Aorta (tissue), 5 donors: ENCODE data around the gene CFAP46. TPM values are rescaled to one million over a fixed set of nuclear protein-coding genes. Genes with fewer than 3 reads are reported as not detected.

ENCODE experiments used
- ATAC-seq: fragments of 200-7000 bp; cut with Tn5 transposase; one replicate; pipeline ENCODE4 v1.9.1; 2022; ENCODE audit warnings: moderate library complexity; ENCODE audit not compliant: low FRiP score
- DNase-seq, 2 donors: peaks; one replicate each; pipeline ENCODE4 v3.0.0-alpha.2; 2020
- H3K27ac ChIP-seq, 2 donors: one replicate each; pipeline ENCODE4 v1.5.1; 2013; ENCODE audit warnings: low read length in 2 of 2, mild to moderate bottlenecking in 2 of 2, moderate library complexity in 2 of 2, control low read depth in 1 of 2, inconsistent platforms in 1 of 2, low read depth in 1 of 2
- H3K27me3 ChIP-seq, 2 donors: one replicate each; pipeline ENCODE4 v1.6.1; 2013; ENCODE audit warnings: control low read depth in 1 of 2, low read length in 1 of 2, mild to moderate bottlenecking in 1 of 2, moderate library complexity in 1 of 2; ENCODE audit not compliant: insufficient read depth in 2 of 2, control insufficient read depth in 1 of 2
- H3K36me3 ChIP-seq, 2 donors: one replicate each; pipeline ENCODE4 v1.6.1; 2013; ENCODE audit warnings: control low read depth in 1 of 2, low read length in 1 of 2, mild to moderate bottlenecking in 1 of 2; ENCODE audit not compliant: insufficient read depth in 2 of 2, control insufficient read depth in 1 of 2
- H3K4me1 ChIP-seq, 2 donors: one replicate each; pipeline ENCODE4 v1.6.1; 2013; ENCODE audit warnings: low read length in 2 of 2, control low read depth in 1 of 2, mild to moderate bottlenecking in 1 of 2, moderate library complexity in 1 of 2; ENCODE audit not compliant: insufficient read depth in 2 of 2, control insufficient read depth in 1 of 2
- H3K4me3 ChIP-seq, 2 donors: one replicate each; pipeline ENCODE4 v1.5.1; 2013; ENCODE audit warnings: low read length in 2 of 2, control low read depth in 1 of 2, mild to moderate bottlenecking in 1 of 2
- H3K9me3 ChIP-seq: one replicate; pipeline ENCODE4 v1.6.1; 2013; ENCODE audit warnings: mild to moderate bottlenecking, low read length; ENCODE audit not compliant: control insufficient read depth
- whole genome bisulfite sequencing, 2 donors: extraction: QIAGEN DNeasy Blood & Tissue Kit; methylation state at CpG; one replicate each; pipeline ENCODE4 v1.1.7; 2013; 5-methylcytosine and 5-hydroxymethylcytosine counted together
- intact Hi-C, 2 donors: fragments of 100-400 bp; cut with DNase I; formaldehyde crosslinking; loops; one replicate each; pipeline versions ENCODE4 v1.14.2 to v1.15.0; 2022
- long read RNA-seq, 2 donors: library from polyadenylated mRNA; unstranded; transcript quantifications; one replicate each; pipeline ENCODE4 v2.0.0, GENCODE V29; 2020 to 2021
- polyA plus RNA-seq, 2 donors: library from polyadenylated mRNA; stranded (reverse); fragments of 200-250 nt; gene quantifications; one replicate each; pipeline ENCODE4 v1.2.3, GENCODE V29; 2013
- total RNA-seq, 2 donors: library from RNA; stranded (reverse); fragmentation: NEBNext Ultra II Directional; extraction: Animal tissue kit (Norgen Biotek cat#: 25700); gene quantifications; one replicate each; pipeline ENCODE4 v1.2.1, GENCODE V29; 2021
- donor health status: healthy with polysubstance abuse.
- donor health status: Bipolar disorder and iron deficiency.
- donor health status: DM: no; HTN: no; CAD: no.
- donor health status: DM: no; HTN: no; CAD: no.
- donor health status: DM: yes; HTN: yes; CAD: no.

Gene CFAP46
- total RNA-seq (under 1 TPM in 1 of 2 donors, not detected in 1; 0.42 TPM), polyA plus RNA-seq (not detected)
- long read RNA-seq, donor 1, partial matches to known transcripts, result 1 of 2 reads
- long read RNA-seq, donor 1, other reads (novel, unspliced or antisense), result 1 of 2 reads
- long read RNA-seq, donor 2, result 0 reads

DNA sequence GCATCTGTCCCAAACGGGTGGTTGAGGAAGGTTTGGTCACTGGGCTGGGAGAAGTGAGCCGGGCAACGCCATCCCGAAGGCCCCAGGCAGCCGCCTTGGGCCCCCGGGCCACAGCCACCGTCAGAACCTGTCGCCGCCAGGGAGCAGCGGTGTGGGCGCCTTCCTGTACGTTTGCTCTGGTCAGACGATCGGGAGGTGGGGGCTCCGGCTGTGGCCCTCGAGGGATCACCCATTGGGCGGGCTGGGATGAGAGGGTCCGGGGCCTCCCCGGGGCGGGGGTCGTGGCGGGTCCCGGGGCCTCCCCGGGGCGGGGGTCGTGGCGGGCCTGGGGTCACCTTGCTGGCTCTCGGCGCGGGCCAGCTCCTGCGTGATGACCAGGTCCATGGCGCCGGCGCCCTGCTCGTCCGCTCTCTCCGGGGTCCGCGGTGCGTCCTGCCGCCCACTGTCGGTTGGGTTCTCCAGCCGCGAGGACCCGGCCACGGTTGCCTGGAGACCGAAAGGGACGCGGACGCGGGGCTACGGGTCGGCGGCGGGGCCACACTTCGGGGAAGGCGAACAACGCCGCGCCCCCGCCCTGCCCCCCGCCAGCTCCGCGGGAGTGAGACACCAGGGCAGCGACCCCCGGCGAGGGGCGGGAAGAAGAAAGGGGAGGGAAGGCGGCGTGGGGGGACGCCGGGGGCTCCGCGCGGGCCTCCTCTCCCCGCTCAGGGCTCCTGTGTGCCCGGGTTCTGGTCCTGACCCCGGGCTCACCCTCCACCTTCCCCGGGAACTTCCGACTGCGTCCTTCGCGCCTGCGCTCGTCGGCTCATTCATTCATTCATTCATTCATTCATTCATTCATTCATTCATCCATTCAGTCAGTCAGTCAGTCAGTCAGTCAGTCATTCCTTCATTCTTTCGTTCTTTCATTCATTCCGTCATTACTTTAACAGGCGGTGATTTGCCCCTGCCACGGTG, at the start of gene CFAP46:
TSS of gene CFAP46 (minus strand) at position 470 of the 957 bp plus-strand sequence. CDS start at position 384, 86 bp downstream.
- H3K4me3 ChIP-seq, result no peak within 1 kb of the TSS
- H3K27ac ChIP-seq, result no peak within 1 kb of the TSS
- H3K36me3 ChIP-seq, result no peaks in the 10 kb centered on the region
- 4% methylated on average over 47 to 90 of the region's 90 CpGs for WGBS, 2 donors
- DNase-seq (peak; percentile 52 to 85), ATAC-seq (no peak)
- H3K27me3 ChIP-seq, result no peaks in the 10 kb centered on the region
- H3K4me1 ChIP-seq, result no peaks in the 10 kb centered on the region
- intact Hi-C loops, result no loop called here
- no peaks in the 10 kb centered on the region for H3K9me3 ChIP-seq

DNA sequence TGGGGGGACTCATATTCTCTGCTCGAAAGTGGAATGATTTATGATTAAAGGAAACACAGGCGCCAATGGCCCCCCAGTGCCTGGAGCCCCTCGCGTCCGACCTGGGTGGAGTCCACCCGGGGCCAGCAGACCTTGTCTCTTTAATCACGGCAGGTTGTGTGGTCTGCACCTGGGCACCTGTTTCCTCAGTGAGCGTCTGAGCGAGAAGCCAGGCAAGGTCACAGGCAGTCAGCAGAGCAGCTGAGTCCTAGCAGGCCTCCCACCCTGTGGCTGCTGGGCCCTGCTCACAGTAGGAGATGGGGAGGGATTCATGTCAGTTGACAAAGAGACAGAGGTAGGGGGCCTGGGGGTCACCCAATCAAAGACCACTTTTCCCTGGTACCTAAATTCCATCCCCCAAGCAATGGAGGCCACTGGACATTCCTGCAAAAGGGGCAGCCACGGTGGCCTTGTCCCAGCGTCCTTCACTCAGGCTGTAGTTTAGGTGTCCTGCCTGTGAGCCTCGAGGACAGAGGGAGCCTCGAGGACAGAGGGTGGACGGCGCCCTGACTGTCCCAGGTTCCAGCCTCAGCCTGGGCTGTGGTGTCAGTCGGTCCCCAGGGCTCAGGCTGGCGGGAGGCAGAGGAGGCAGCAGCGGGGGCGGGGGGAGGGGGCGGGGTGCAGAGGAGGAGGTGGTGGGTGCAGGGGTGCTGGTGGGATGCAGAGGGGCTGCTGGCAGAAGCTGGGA, 49.5 kb upstream of the CFAP46 start:
- H3K4me1 ChIP-seq, result no peaks in the 10 kb centered on the region
- no peaks in the 10 kb centered on the region for H3K9me3 ChIP-seq
- no peak overlapping the region for H3K27ac ChIP-seq
- DNase-seq (peak in 1 of 2 donors; percentile 25), ATAC-seq (no peak)
- H3K36me3 ChIP-seq, result no peaks in the 10 kb centered on the region
- no peak overlapping the region for H3K4me3 ChIP-seq
- intact Hi-C loops, result no loop called here
- WGBS, 2 donors, result 91 to 93% methylated on average over 16 to 20 of the region's 20 CpGs
- H3K27me3 ChIP-seq, result no peaks in the 10 kb centered on the region

- DNase-seq (peak in 1 of 2 donors; percentile 43), ATAC-seq (no peak)
- intact Hi-C loops, result no loop called here
- Histone ChIP-seq H3K27ac (no peak overlapping the region), H3K27me3 (no peaks in the 10 kb centered on the region), H3K36me3 (no peaks in the 10 kb centered on the region), H3K4me3 (no peak overlapping the region), H3K9me3 (no peaks in the 10 kb centered on the region), H3K4me1 (no peaks in the 10 kb centered on the region)
- WGBS, 2 donors, result 72 to 79% methylated on average over 32 of the region's 32 CpGs
These were observed 48.5 kb upstream of the CFAP46 start for GRCh38 chr10:132990684-132991545.

DNA sequence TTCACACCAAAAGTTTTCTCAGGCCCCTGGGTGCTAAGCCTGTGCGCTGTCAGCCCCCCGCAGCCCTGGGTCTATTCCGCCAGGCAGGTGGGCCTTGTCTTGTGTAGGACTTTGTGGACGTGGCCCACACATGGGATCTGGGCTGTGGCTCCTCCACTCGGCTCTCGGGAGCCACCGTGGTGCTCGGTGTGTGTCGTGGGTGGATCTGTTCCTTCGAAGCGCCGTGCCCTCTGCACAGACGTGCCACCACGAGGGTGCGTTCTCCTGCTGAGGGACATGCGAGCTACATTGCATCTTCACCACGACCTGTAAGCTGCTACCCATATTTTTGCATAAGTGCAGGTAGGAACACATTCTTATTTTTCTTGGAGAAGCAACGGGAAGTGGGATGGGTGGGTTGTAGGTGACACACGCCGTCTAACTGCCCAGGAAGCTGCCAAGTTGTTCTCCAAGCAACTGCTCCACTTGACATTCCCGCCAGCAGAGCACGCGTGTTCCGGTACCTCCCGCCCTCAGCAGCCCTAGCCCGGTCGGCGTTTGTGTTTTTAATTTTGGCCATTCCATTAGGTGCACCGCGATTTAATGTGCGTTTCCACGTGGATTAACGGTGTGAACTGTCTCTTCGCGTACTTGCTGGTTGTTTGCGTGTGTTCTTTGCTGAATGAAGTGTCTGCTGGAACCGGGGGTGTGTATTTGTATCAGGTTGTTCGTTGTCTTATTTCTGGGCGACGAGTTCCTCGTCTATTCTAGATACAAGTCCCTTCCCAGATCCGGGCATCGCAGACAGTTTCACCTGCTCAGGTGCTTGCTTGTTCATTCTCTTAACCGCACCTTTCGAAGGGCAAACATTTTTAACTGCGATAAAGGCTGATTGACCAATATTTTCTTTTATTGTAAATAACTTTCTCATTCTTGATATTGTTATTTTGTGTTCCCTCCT, 47.4 kb upstream of the CFAP46 start:
- no peak for DNase-seq
- no peak for ATAC-seq
- Histone ChIP-seq H3K27ac (no peak overlapping the region), H3K9me3 (no peaks in the 10 kb centered on the region), H3K4me1 (no peaks in the 10 kb centered on the region), H3K36me3 (no peaks in the 10 kb centered on the region), H3K27me3 (no peaks in the 10 kb centered on the region), H3K4me3 (no peak overlapping the region)
- WGBS, 2 donors, result 94% methylated on average over 46 of the region's 46 CpGs
- intact Hi-C loops, result no loop called here

- Histone ChIP-seq H3K4me1 (no peaks in the 10 kb centered on the region), H3K4me3 (no peak overlapping the region), H3K27me3 (no peaks in the 10 kb centered on the region), H3K9me3 (no peaks in the 10 kb centered on the region), H3K27ac (no peak overlapping the region), H3K36me3 (no peaks in the 10 kb centered on the region)
- no peak for ATAC-seq
- WGBS, 2 donors, result 86 to 90% methylated on average over 7 to 8 of the region's 8 CpGs
- intact Hi-C loops, result no loop called here
- DNase-seq, result no peak
These were observed 46.6 kb upstream of the CFAP46 start for GRCh38 chr10:132988988-132989387.

DNA sequence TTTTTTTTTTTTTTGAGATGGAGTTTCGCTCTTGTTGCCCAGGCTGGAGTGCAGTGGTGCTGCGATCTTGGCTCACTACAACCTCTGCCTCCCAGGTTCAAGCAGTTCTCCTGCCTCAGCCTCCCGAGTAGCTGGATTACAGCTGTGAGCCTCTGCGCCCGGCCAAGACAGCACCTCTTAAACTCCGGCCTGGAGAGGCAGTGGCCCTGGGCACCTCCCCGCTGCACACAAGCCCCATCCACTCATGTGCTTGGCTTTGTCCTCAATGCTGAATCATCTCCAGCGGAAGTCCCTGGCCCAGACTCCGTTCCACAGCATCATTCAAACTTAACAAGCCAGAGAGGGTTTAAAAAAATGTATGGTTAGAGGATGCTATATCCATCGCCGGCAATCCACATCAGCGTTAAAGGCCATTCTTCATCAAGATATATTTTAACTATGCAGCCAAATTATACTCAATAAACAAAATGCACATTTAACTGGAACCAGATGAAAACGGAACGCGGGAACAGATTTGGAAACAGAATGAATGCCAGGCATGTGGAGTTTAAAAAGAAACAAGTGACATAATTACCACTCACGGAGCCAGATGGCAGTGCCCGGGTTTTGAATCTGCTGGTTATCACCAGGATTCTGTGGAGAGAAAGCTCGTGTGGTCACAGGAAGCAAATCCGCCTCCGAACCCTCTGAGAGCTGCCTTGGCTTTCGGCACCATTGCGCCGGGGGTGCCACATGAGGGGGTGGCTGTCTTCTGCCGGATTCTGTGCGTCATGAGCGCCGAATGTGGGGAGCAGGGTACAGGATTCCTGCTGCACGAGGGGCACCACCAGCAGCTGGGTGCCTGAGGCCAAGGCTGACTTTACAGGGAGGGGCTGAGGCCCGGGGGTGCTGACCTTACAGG, 45.6 kb upstream of the CFAP46 start:
- WGBS, 2 donors, result 6 to 8% methylated on average over 29 of the region's 29 CpGs
- DNase-seq, result peak; percentile 61 to 85
- ATAC-seq, result peak; percentile 61
- Histone ChIP-seq H3K27ac (no peak overlapping the region), H3K4me3 (no peak overlapping the region), H3K36me3 (no peaks in the 10 kb centered on the region), H3K27me3 (no peaks in the 10 kb centered on the region), H3K4me1 (no peaks in the 10 kb centered on the region), H3K9me3 (no peaks in the 10 kb centered on the region)
- intact Hi-C loops, result no loop called here

DNA sequence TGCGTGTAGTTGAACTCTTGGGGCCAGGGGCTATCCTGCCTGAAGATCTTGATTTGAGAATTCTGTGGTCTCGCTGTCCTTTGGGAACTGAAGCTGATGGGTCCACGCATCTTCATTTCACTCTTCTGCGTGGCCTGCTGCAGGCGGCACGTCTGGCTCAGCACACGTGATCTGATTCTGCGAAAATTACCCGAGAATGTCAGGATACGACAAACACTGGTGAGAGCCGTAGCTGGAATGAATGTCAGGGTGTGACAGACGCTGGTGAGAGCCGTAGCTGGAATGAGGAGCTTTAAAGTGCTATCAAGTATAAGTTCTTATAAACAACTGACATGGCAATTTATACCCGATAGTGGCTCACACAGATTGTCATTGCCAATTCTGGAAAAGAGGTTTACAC, 44.6 kb upstream of the CFAP46 start:
- no peaks in the 10 kb centered on the region for H3K4me1 ChIP-seq
- ATAC-seq (no peak), DNase-seq (no peak)
- intact Hi-C loops, result no loop called here
- WGBS, 2 donors, result 88 to 95% methylated on average over 14 of the region's 14 CpGs
- no peaks in the 10 kb centered on the region for H3K36me3 ChIP-seq
- no peak overlapping the region for H3K27ac ChIP-seq
- no peaks in the 10 kb centered on the region for H3K9me3 ChIP-seq
- H3K4me3 ChIP-seq, result no peak overlapping the region
- H3K27me3 ChIP-seq, result no peaks in the 10 kb centered on the region
